CD4-positive, alpha-beta memory T cell (primary cell): ENCODE data around the gene MICB. TPM values are rescaled to one million over a fixed set of nuclear protein-coding genes. Genes with fewer than 3 reads are reported as not detected.
A peak's percentile ranks its signal among the peaks of the same experiment; 100 is the strongest.
"Not testable (repeated sequence)": the region's sequence is repeated elsewhere in the genome, so short reads cannot be mapped to it uniquely, and the experiment has no call there.

ENCODE experiments used
- CTCF ChIA-PET: fragments of 350-600 bp; sonication (Branson Sonifier 250); formaldehyde crosslinking; loops from one replicate; lab custom pipeline; 2021; ENCODE audit warnings: inconsistent platforms; ENCODE audit not compliant: partially characterized antibody; lab: Charles Lee
- POLR2A ChIA-PET: fragments of 350-600 bp; sonication (Branson Sonifier 250); formaldehyde crosslinking; loops from one replicate; lab custom pipeline; 2021; ENCODE audit not compliant: partially characterized antibody; lab: Charles Lee
- DNase-seq, 5 donors: peaks; one replicate each; pipeline versions ENCODE4 v3.0.0 to v3.0.0-alpha.2; 2020 to 2022; ENCODE audit warnings: mixed read lengths in 1 of 5
- H3K27ac ChIP-seq: one replicate; pipeline ENCODE4 v1.7.0; 2013; ENCODE audit warnings: low read depth, low read length
- H3K27me3 ChIP-seq: 2 replicates; pipeline ENCODE4 v1.7.0; 2013; ENCODE audit warnings: mild to moderate bottlenecking, low read length, moderate library complexity; ENCODE audit not compliant: insufficient read depth
- H3K36me3 ChIP-seq: 2 replicates; pipeline ENCODE4 v1.7.0; 2013; ENCODE audit warnings: mild to moderate bottlenecking, low read length, moderate library complexity; ENCODE audit not compliant: insufficient read depth
- H3K4me1 ChIP-seq: 2 replicates; pipeline ENCODE4 v1.7.0; 2013; ENCODE audit warnings: mild to moderate bottlenecking, low read length, moderate library complexity; ENCODE audit not compliant: insufficient read depth
- H3K4me3 ChIP-seq, 2 donors: one replicate each; pipeline ENCODE4 v1.7.0; 2013; ENCODE audit warnings: low read length in 2 of 2, mild to moderate bottlenecking in 1 of 2
- H3K9me3 ChIP-seq, 2 donors: one replicate each; pipeline ENCODE4 v1.7.0; 2013; ENCODE audit warnings: low read length in 2 of 2, control low read depth in 1 of 2; ENCODE audit not compliant: control insufficient read depth in 1 of 2
- H3K27ac Mint-ChIP-seq, 7 donors: one replicate each; pipeline ENCODE4 v1.8.0; 2020 to 2021; ENCODE audit warnings: mixed read lengths in 7 of 7, mild to moderate bottlenecking in 6 of 7, inconsistent platforms in 3 of 7, moderate library complexity in 3 of 7
- H3K27me3 Mint-ChIP-seq, 2 donors: one replicate each; pipeline ENCODE4 v1.8.0; 2020 to 2021; ENCODE audit warnings: mixed read lengths in 2 of 2
- H3K36me3 Mint-ChIP-seq, 2 donors: one replicate each; pipeline ENCODE4 v1.8.0; 2020 to 2021; ENCODE audit warnings: mixed read lengths in 2 of 2, inconsistent platforms in 1 of 2, mild to moderate bottlenecking in 1 of 2
- H3K4me1 Mint-ChIP-seq, 4 donors: one replicate each; pipeline ENCODE4 v1.8.0; 2020 to 2021; ENCODE audit warnings: mixed read lengths in 4 of 4, mild to moderate bottlenecking in 1 of 4
- H3K4me3 Mint-ChIP-seq, 8 donors: one replicate each; pipeline ENCODE4 v1.8.0; 2020 to 2021; ENCODE audit warnings: mixed read lengths in 8 of 8, mild to moderate bottlenecking in 7 of 8, moderate library complexity in 6 of 8, inconsistent platforms in 3 of 8
- H3K9me3 Mint-ChIP-seq, 8 donors: one replicate each; pipeline ENCODE4 v1.8.0; 2020 to 2021; ENCODE audit warnings: mixed read lengths in 8 of 8, mild to moderate bottlenecking in 5 of 8, inconsistent platforms in 3 of 8, moderate library complexity in 1 of 8
- intact Hi-C: fragments of 100-400 bp; cut with micrococcal nuclease; formaldehyde crosslinking; loops from one replicate; pipeline ENCODE4 v1.15.1; 2023
- polyA plus RNA-seq, 2 donors: library from polyadenylated mRNA; unstranded; fragments of 300-500 nt; fragmentation: Illumina TruSeq; gene quantifications; one replicate each; pipeline ENCODE4 v1.2.3, GENCODE V29; 2021
- total RNA-seq, 2 experiments: library from RNA; stranded (reverse); gene quantifications; one replicate each; pipeline ENCODE4 v1.2.3, GENCODE V29; 2021

Gene MICB
- total and polyA plus RNA-seq, 4 experiments from 2014 or later, result 8.0 to 26.3 (median 16.5) TPM

DNA sequence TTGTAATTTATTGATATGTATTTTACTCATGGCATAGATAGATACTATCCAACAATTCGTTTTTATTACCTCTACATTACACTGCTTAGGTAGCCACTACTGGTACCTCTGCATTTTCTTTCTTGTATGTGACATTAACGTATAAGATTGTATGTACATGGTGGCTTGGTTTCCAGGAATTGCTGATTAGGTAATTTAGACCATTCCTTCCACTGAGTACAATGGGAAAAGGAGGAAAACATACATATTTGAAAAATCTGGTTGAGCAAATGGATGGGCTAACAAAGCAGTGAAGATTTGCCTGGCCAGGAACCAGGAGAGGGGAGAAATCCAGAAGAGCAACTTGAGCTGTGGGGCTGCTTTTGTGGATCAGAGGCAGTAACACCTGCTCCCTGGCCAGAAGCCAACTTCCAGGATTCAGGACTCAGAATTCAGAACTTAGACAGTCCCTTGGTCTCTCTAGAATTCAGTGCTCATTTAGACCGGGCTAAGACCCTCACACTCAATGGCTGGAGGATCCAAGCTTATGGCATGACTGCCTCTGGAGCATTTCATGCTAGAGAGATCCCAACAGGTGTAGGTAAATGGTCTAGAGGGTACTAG is 17.9 kb upstream of the MICB start:
- no peaks in the 10 kb centered on the region for H3K36me3 ChIP-seq
- Mint-ChIP-seq H3K36me3 (peaks cover 0 to 2% of the 10 kb centered on the region in 2 donors), H3K9me3 (no peaks in the 10 kb centered on the region), H3K27me3 (no peaks in the 10 kb centered on the region), H3K27ac (peak overlapping the region in 2 of 7 donors; percentile 39 to 59), H3K4me1 (peaks cover 11 to 20% (median 15%) of the 10 kb centered on the region in 4 donors), H3K4me3 (no peak overlapping the region)
- no peaks in the 10 kb centered on the region for H3K27me3 ChIP-seq
- no peak overlapping the region for H3K27ac ChIP-seq
- CTCF ChIA-PET, result interaction anchor here (1.0 kb wide), 1 partner anchor 13 kb away, joined by 3 read pairs; no protein-coding TSS in a partner anchor
- H3K4me3 ChIP-seq, result no peak overlapping the region
- POLR2A ChIA-PET, result interaction anchor here (1.6 to 3.1 kb wide), 2 partner anchors 10 to 18 kb away, joined by 4 to 10 read pairs; no protein-coding TSS in a partner anchor
- H3K9me3 ChIP-seq, result no peaks in the 10 kb centered on the region
- no peak for DNase-seq
- no peaks in the 10 kb centered on the region for H3K4me1 ChIP-seq
- intact Hi-C loops, result no loop called here

DNA sequence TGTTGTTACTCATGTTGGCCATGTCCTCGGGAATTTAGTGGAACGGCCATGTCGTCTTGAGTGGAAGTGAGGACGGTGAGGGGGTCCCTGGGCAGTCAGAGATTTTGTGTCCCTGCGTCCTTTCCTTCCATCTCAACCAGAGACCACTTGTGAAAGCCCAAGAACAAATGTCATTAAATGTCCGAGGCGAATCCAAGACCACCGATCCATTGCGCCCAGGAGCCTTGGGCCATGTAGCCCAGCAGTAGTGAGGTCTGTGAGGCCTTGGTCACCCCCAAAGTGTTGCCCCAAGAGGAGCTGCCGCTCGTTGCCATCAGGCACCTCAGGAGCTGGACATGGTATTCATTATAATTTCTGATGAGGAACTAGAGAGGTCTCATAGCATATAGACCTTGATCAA is 17.4 kb upstream of the MICB start:
- Mint-ChIP-seq H3K4me3 (no peak overlapping the region), H3K27ac (no peak overlapping the region), H3K36me3 (peaks cover 0 to 2% of the 10 kb centered on the region in 2 donors), H3K27me3 (no peaks in the 10 kb centered on the region), H3K9me3 (no peaks in the 10 kb centered on the region), H3K4me1 (peaks cover 6 to 16% (median 10%) of the 10 kb centered on the region in 4 donors)
- intact Hi-C loops, result no loop called here
- ChIA-PET CTCF (interaction anchor here (1.0 kb wide), 1 partner anchor 13 kb away, joined by 3 read pairs; no protein-coding TSS in a partner anchor), POLR2A (interaction anchor here (1.6 to 3.1 kb wide), 2 partner anchors 10 to 19 kb away, joined by 4 to 10 read pairs; no protein-coding TSS in a partner anchor)
- no peaks in the 10 kb centered on the region for H3K27me3 ChIP-seq
- no peak for DNase-seq
- H3K36me3 ChIP-seq, result no peaks in the 10 kb centered on the region
- no peaks in the 10 kb centered on the region for H3K4me1 ChIP-seq
- no peak overlapping the region for H3K4me3 ChIP-seq
- H3K27ac ChIP-seq, result no peak overlapping the region
- H3K9me3 ChIP-seq, result no peaks in the 10 kb centered on the region

DNA sequence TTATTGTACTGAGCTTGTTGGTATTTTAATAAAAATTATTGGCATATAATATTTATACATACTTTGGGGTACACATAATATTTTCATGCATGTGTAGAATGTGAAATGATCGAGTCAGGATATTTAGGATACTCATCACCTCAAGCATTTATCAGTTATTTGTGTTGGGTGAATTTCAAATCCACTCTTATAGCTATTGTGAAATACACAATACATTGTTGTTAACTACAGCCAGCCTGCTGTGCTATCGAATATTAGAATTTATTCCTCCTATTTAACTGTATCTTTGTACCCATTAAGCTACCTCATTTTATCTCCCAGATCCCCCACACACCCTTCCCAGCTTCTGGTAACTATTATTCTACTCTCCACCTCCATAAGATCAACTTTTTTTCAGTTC is 14.6 kb upstream of the MICB start:
- Histone ChIP-seq H3K27ac (no peak overlapping the region), H3K36me3 (no peaks in the 10 kb centered on the region), H3K4me3 (no peak overlapping the region), H3K9me3 (no peaks in the 10 kb centered on the region), H3K4me1 (no peaks in the 10 kb centered on the region), H3K27me3 (no peaks in the 10 kb centered on the region)
- POLR2A ChIA-PET, result interaction anchor here (1.2 kb wide), 1 partner anchor 11 kb away, joined by 5 read pairs; no protein-coding TSS in a partner anchor
- no peak for DNase-seq
- Mint-ChIP-seq H3K4me1 (peaks cover 0 to 4% (median 1%) of the 10 kb centered on the region in 4 donors), H3K9me3 (no peaks in the 10 kb centered on the region), H3K27me3 (no peaks in the 10 kb centered on the region), H3K36me3 (peaks cover 0 to 2% of the 10 kb centered on the region in 2 donors), H3K4me3 (no peak overlapping the region), H3K27ac (peak overlapping the region in 1 of 7 donors; percentile 62)
- intact Hi-C loops, result no loop called here
- CTCF ChIA-PET, result no interaction called here

- no peaks in the 10 kb centered on the region for H3K9me3 Mint-ChIP-seq
- H3K4me1 ChIP-seq, result no peaks in the 10 kb centered on the region
- no peaks in the 10 kb centered on the region for H3K27me3 ChIP-seq
- intact Hi-C loops, result no loop called here
- no peaks in the 10 kb centered on the region for H3K27me3 Mint-ChIP-seq
- H3K4me1 Mint-ChIP-seq, result peaks cover under 1 to 6% (median 4%) of the 10 kb centered on the region in 4 donors
- H3K27ac ChIP-seq, result no peak overlapping the region
- ChIA-PET CTCF (no interaction called here), POLR2A (no interaction called here)
- DNase-seq, result no peak
- H3K36me3 Mint-ChIP-seq, result peaks cover 0 to 2% of the 10 kb centered on the region in 2 donors
- H3K4me3 ChIP-seq, result no peak overlapping the region
- H3K4me3 Mint-ChIP-seq, result no peak overlapping the region
- H3K9me3 ChIP-seq, result no peaks in the 10 kb centered on the region
- peak overlapping the region in 1 of 7 donors; percentile 35 for H3K27ac Mint-ChIP-seq
- no peaks in the 10 kb centered on the region for H3K36me3 ChIP-seq
Measured at GRCh38 chr6:31485055-31485454, 12.9 kb upstream of the MICB start.

GRCh38 chr6:31486065-31486837 is 11.7 kb upstream of the MICB start:
- peaks cover 10% of the 10 kb centered on the region for H3K4me1 ChIP-seq
- intact Hi-C loops, H3K27ac ChIP-seq, H3K36me3 Mint-ChIP-seq, H3K27me3 ChIP-seq, H3K9me3 ChIP-seq, H3K27me3 Mint-ChIP-seq, H3K4me3 Mint-ChIP-seq, DNase-seq, POLR2A ChIA-PET, CTCF ChIA-PET, H3K36me3 ChIP-seq, H3K27ac Mint-ChIP-seq, H3K9me3 Mint-ChIP-seq, H3K4me3 ChIP-seq: not testable (repeated sequence)
- peaks cover 1 to 13% (median 7%) of the 10 kb centered on the region in 4 donors for H3K4me1 Mint-ChIP-seq

DNA sequence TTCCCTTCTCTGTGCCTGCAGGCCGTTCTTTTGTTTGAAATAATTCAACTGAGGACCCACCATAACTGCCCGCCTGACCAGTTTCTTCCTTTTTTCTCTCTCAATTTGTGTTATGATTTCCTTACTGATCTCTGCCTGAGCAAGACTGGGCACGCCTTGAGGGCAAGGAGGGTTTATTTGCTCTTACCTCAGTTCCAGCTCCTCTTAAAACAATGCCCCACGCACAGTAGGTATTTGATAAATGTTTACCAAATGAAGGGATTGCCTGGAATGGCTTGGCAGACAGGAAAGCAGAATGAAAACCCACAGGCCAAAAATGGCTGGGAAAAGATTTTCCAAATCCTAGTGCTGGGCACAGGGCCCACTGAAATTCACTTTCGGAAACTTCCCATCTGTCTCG is 10.3 kb upstream of the MICB start:
- CTCF ChIA-PET, H3K27me3 ChIP-seq, H3K27ac ChIP-seq, H3K4me3 Mint-ChIP-seq, H3K4me3 ChIP-seq, H3K36me3 ChIP-seq, DNase-seq, H3K9me3 Mint-ChIP-seq, H3K36me3 Mint-ChIP-seq, intact Hi-C loops, H3K27me3 Mint-ChIP-seq, POLR2A ChIA-PET, H3K9me3 ChIP-seq: not testable (repeated sequence)
- H3K4me1 ChIP-seq, result peaks cover 23% of the 10 kb centered on the region
- Mint-ChIP-seq H3K27ac (peak overlapping the region in 1 of 7 donors; percentile 61), H3K4me1 (peaks cover 8 to 22% (median 15%) of the 10 kb centered on the region in 4 donors)

DNA sequence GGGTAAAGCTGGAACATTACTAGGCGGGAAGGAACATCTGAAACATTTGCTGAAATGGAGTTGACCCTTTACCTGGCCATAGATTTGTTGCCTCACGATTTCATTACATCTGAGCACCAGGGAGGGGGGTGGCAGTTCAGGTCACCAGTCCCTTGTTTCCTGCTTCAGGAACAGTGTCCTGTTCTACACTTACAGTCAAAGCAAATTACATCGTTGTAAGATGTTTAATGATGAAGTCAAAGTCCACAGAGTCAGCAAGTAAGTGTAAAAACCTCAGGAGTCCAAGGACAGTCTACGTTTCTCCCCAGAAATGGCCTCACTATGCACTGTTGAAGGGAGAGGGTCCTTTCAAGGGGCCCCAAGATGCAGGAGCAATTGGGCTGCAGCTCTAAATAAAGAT is 8.9 kb upstream of the MICB start:
- peaks cover 12 to 33% (median 21%) of the 10 kb centered on the region in 4 donors for H3K4me1 Mint-ChIP-seq
- H3K36me3 Mint-ChIP-seq, result peaks cover 0 to 3% of the 10 kb centered on the region in 2 donors
- H3K4me3 Mint-ChIP-seq, result no peak overlapping the region
- DNase-seq, result no peak
- Histone ChIP-seq H3K27me3 (no peaks in the 10 kb centered on the region), H3K36me3 (no peaks in the 10 kb centered on the region), H3K9me3 (no peaks in the 10 kb centered on the region), H3K4me3 (no peak overlapping the region), H3K27ac (no peak overlapping the region), H3K4me1 (peaks cover 32% of the 10 kb centered on the region)
- no peaks in the 10 kb centered on the region for H3K27me3 Mint-ChIP-seq
- no peak overlapping the region for H3K27ac Mint-ChIP-seq
- ChIA-PET CTCF (interaction anchor here (0.8 to 1.4 kb wide), 2 partner anchors 17 to 109 kb away, joined by 3 to 9 read pairs; no protein-coding TSS in a partner anchor), POLR2A (interaction anchor here (1.2 to 1.4 kb wide), 2 partner anchors 22 to 52 kb away, joined by 3 to 4 read pairs; partner anchors contain the start of gene DDX39B)
- H3K9me3 Mint-ChIP-seq, result no peaks in the 10 kb centered on the region
- intact Hi-C loops, result no loop called here
